NK-92 treated with Interleukin-12 subunit alpha and Interleukin-12 subunit beta, amount 100 ng/mL, for 24 hours (cell line): ENCODE results near the gene NR2F2.

Experiments used
- DNase-seq: peaks from one replicate; lab custom pipeline; 2025; lab: John Stamatoyannopoulos, UW

Gene NR2F2

GRCh38 chr15:96332637-96333121 lies 2.2 kb downstream of the NR2F2 start:
- DNase-seq: no peak

GRCh38 chr15:96333131-96334016 lies 2.9 kb downstream of the NR2F2 start:
- no peak for DNase-seq

GRCh38 chr15:96334017-96334704 lies 3.7 kb downstream of the NR2F2 start:
- no peak for DNase-seq

- DNase-seq: no peak
Observed at GRCh38 chr15:96334705-96335410, 4.4 kb downstream of the NR2F2 start.

GRCh38 chr15:96335411-96336024 lies 5.0 kb downstream of the NR2F2 start:
- no peak for DNase-seq

- DNase-seq: no peak
Observed at GRCh38 chr15:96336108-96336595, 5.7 kb downstream of the NR2F2 start.

GRCh38 chr15:96336596-96337364 lies 6.3 kb downstream of the NR2F2 start:
- DNase-seq: no peak

GRCh38 chr15:96337365-96338023 lies 7.0 kb downstream of the NR2F2 start:
- DNase-seq: no peak

- DNase-seq: no peak
Observed at GRCh38 chr15:96338074-96338765, 7.7 kb downstream of the NR2F2 start.

- DNase-seq: no peak
Observed at GRCh38 chr15:96338766-96339618, 8.5 kb downstream of the NR2F2 start.

GRCh38 chr15:96339619-96340347 lies 9.3 kb downstream of the NR2F2 start:
- no peak for DNase-seq

GRCh38 chr15:96340348-96340597 lies 9.8 kb downstream of the NR2F2 start:
- no peak for DNase-seq

- no peak for DNase-seq
Observed at GRCh38 chr15:96340598-96341512, 10.4 kb downstream of the NR2F2 start.

GRCh38 chr15:96341513-96342405 lies 11.3 kb downstream of the NR2F2 start:
- no peak for DNase-seq

GRCh38 chr15:96342406-96343112 lies 12.1 kb downstream of the NR2F2 start:
- no peak for DNase-seq
